ENCODE results near the gene LAMB3.

LAMB3 gene

GRCh38 chr1:209616366-209617046 is 35.7 kb downstream of the LAMB3 start:
- DNase-seq = no peak

GRCh38 chr1:209614906-209615305 is 37.3 kb downstream of the LAMB3 start:
- DNase-seq = no peak

- no peak for DNase-seq
Measured at GRCh38 chr1:209614151-209614420, 38.1 kb downstream of the LAMB3 start.

- no peak for DNase-seq
Measured at GRCh38 chr1:209613400-209614150, 38.6 kb downstream of the LAMB3 start.

GRCh38 chr1:209612646-209613399 is 39.4 kb downstream of the LAMB3 start:
- DNase-seq = no peak

GRCh38 chr1:209611771-209612570 is 40.3 kb downstream of the LAMB3 start:
- no peak for DNase-seq

GRCh38 chr1:209610631-209610905 is 41.7 kb downstream of the LAMB3 start:
- no peak for DNase-seq

GRCh38 chr1:209609791-209610630 is 42.2 kb downstream of the LAMB3 start:
- DNase-seq = no peak

GRCh38 chr1:209609041-209609790 is 43.0 kb downstream of the LAMB3 start:
- no peak for DNase-seq

GRCh38 chr1:209607795-209608178 is 44.4 kb downstream of the LAMB3 start:
- no peak for DNase-seq

- DNase-seq = peak; percentile 79
Measured at GRCh38 chr1:209607102-209607794, 45.0 kb downstream of the LAMB3 start.

- DNase-seq = no peak
Measured at GRCh38 chr1:209603877-209604276, 48.3 kb downstream of the LAMB3 start.

- DNase-seq = peak; percentile 49
Measured at GRCh38 chr1:209601809-209602657, 50.2 kb downstream of the LAMB3 start.

GRCh38 chr1:209600541-209600940 is 51.7 kb downstream of the LAMB3 start:
- peak; percentile 82 for DNase-seq

GRCh38 chr1:209598227-209598626 is 54.0 kb downstream of the LAMB3 start:
- no peak for DNase-seq

- no peak for DNase-seq
Measured at GRCh38 chr1:209597499-209597898, 54.7 kb downstream of the LAMB3 start.

GRCh38 chr1:209595599-209596285 is 56.5 kb downstream of the LAMB3 start:
- DNase-seq = no peak

GRCh38 chr1:209595028-209595427 is 57.2 kb downstream of the LAMB3 start:
- no peak for DNase-seq

GRCh38 chr1:209594440-209594839 is 57.8 kb downstream of the LAMB3 start:
- no peak for DNase-seq

- no peak for DNase-seq
Measured at GRCh38 chr1:209593747-209594146, 58.5 kb downstream of the LAMB3 start.
